ENCODE results near the gene SH3RF3. TPM values are rescaled to one million over a fixed set of nuclear protein-coding genes. Genes with fewer than 3 reads are reported as not detected.

The SH3RF3 gene
- total RNA-seq, 4 donors from 2014 or later: 2.8 to 5.7 (median 3.0) TPM

GRCh38 chr2:109373791-109374547 is 245.0 kb downstream of the SH3RF3 start:
- Histone ChIP-seq H3K4me3 (no peak overlapping the region), H3K27ac (no peak overlapping the region), H3K36me3 (no peaks in the 10 kb centered on the region), H3K9me3 (no peaks in the 10 kb centered on the region), H3K4me1 (peaks cover 11 to 15% of the 10 kb centered on the region in 2 donors), H3K27me3 (no peaks in the 10 kb centered on the region)
- ATAC-seq (no peak), DNase-seq (peak in 1 of 2 donors; percentile 4)
- in situ Hi-C loops (cut with MboI; ENCODE audit: low sequenced_read_pairs in 4 of 4) (no loop called here), intact Hi-C loops (cut with DNase I; ENCODE audit: low total_unique reads) (no loop called here)
- TF ChIP-seq POLR2A (IDR thresholded peaks at IDR 0.05): no peak
- no peak for TF ChIP-seq CTCF (IDR thresholded peaks at IDR 0.05 in 4 of 5, conservative IDR thresholded peaks at IDR 0.05 in 1 of 5)

- Histone ChIP-seq H3K27me3 (no peaks in the 10 kb centered on the region), H3K27ac (no peak overlapping the region), H3K36me3 (no peaks in the 10 kb centered on the region), H3K4me3 (no peak overlapping the region), H3K9me3 (no peaks in the 10 kb centered on the region), H3K4me1 (peaks cover 11 to 17% of the 10 kb centered on the region in 2 donors)
- no peak for TF ChIP-seq POLR2A (IDR thresholded peaks at IDR 0.05)
- TF ChIP-seq CTCF (IDR thresholded peaks at IDR 0.05 in 4 of 5, conservative IDR thresholded peaks at IDR 0.05 in 1 of 5): no peak
- in situ Hi-C loops (cut with MboI; ENCODE audit: low sequenced_read_pairs in 4 of 4): no loop called here
- DNase-seq: no peak
- intact Hi-C loops (cut with DNase I; ENCODE audit: low total_unique reads): no loop called here
- ATAC-seq: peak in 1 of 2 donors; percentile 26
Observed at GRCh38 chr2:109374548-109375130, 245.6 kb downstream of the SH3RF3 start.

- Histone ChIP-seq H3K27me3 (no peaks in the 10 kb centered on the region), H3K4me3 (no peak overlapping the region), H3K27ac (no peak overlapping the region), H3K36me3 (no peaks in the 10 kb centered on the region), H3K9me3 (no peaks in the 10 kb centered on the region), H3K4me1 (peaks cover 12 to 22% of the 10 kb centered on the region in 2 donors)
- intact Hi-C loops (cut with DNase I; ENCODE audit: low total_unique reads) (no loop called here), in situ Hi-C loops (cut with MboI; ENCODE audit: low sequenced_read_pairs in 4 of 4) (no loop called here)
- no peak for TF ChIP-seq POLR2A (IDR thresholded peaks at IDR 0.05)
- no peak for TF ChIP-seq CTCF (IDR thresholded peaks at IDR 0.05 in 4 of 5, conservative IDR thresholded peaks at IDR 0.05 in 1 of 5)
- ATAC-seq: no peak
- DNase-seq: no peak
Observed at GRCh38 chr2:109375131-109375561, 246.1 kb downstream of the SH3RF3 start.

- DNase-seq: peak in 1 of 2 donors; percentile 10
Observed at GRCh38 chr2:109375656-109376055, 246.7 kb downstream of the SH3RF3 start.

More at GRCh38 chr2:109375656-109376055, 246.7 kb downstream of the SH3RF3 start:
- intact Hi-C loops (cut with DNase I; ENCODE audit: low total_unique reads): no loop called here
- in situ Hi-C loops (cut with MboI; ENCODE audit: low sequenced_read_pairs in 4 of 4): no loop called here
- no peaks in the 10 kb centered on the region for H3K9me3 ChIP-seq
- no peak overlapping the region for H3K4me3 ChIP-seq
- ATAC-seq: no peak
- no peak overlapping the region for H3K27ac ChIP-seq
- peaks cover 17 to 27% of the 10 kb centered on the region in 2 donors for H3K4me1 ChIP-seq
- TF ChIP-seq POLR2A (IDR thresholded peaks at IDR 0.05): no peak
- no peak for TF ChIP-seq CTCF (IDR thresholded peaks at IDR 0.05 in 4 of 5, conservative IDR thresholded peaks at IDR 0.05 in 1 of 5)
- H3K36me3 ChIP-seq: no peaks in the 10 kb centered on the region
- H3K27me3 ChIP-seq: no peaks in the 10 kb centered on the region
